Measurements from ENCODE around the gene OGFOD3.
"Not testable (repeated sequence)": the region's sequence is repeated elsewhere in the genome, so short reads cannot be mapped to it uniquely, and the experiment has no call there.

OGFOD3 gene

GRCh38 chr17:82373072-82373452 lies 45.3 kb downstream of the OGFOD3 start:
- DNase-seq (ENCODE audit: low read depth) = not testable (repeated sequence)

GRCh38 chr17:82372249-82373071 lies 45.9 kb downstream of the OGFOD3 start:
- no peak for DNase-seq (ENCODE audit: low read depth)

GRCh38 chr17:82371333-82372248 lies 46.8 kb downstream of the OGFOD3 start, which contains the start of gene UTS2R:
TSS of gene UTS2R (plus strand) at chr17:82371765. CDS start at chr17:82374325, 2,560 bp downstream.
- no peak for DNase-seq (ENCODE audit: low read depth)

DNA sequence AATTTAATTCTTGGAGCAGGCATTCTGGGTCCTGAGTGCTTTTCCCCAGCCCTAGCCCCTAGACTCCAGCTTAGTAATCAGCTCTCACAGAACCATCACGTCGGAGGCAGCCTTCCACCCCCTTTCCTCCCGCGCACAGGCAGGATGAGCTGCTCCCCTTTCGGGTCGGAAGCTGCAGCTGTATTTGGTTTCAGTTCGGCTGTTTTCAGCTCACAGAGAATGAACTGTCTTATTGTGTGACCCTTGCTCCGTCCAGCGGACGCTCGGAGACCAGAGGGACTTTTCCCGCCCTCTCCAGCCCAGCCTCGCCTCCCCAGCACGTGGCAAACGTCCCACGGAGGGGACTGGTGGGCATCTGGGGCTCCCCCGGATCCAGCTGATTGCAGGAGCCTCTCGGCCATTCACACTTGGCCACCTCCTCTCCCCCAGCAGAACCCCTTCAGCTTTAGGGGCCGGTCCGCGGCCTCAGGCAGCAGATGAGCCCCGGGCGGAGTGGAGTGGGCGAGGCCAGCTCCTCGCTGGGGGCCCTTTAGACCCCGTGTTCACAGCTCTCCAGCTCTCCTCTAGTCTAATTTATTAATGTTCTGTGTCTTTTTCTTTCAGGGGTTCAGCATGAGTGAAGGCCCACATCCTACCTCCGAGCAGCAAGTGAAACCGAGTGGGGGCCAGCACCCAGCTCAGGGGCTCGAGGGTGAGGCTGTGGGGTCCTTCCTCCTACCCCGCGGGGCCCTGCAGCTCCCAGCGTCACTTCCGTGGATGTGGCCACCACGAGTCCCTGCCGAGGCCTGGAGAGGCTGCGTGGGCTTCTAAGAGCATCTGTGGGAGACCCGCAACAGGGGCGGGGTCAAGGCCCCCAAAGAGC lies 47.7 kb downstream of the OGFOD3 start:
- DNase-seq (ENCODE audit: low read depth) = no peak

GRCh38 chr17:82369211-82369610 lies 49.2 kb downstream of the OGFOD3 start:
- no peak for DNase-seq (ENCODE audit: low read depth)

DNA sequence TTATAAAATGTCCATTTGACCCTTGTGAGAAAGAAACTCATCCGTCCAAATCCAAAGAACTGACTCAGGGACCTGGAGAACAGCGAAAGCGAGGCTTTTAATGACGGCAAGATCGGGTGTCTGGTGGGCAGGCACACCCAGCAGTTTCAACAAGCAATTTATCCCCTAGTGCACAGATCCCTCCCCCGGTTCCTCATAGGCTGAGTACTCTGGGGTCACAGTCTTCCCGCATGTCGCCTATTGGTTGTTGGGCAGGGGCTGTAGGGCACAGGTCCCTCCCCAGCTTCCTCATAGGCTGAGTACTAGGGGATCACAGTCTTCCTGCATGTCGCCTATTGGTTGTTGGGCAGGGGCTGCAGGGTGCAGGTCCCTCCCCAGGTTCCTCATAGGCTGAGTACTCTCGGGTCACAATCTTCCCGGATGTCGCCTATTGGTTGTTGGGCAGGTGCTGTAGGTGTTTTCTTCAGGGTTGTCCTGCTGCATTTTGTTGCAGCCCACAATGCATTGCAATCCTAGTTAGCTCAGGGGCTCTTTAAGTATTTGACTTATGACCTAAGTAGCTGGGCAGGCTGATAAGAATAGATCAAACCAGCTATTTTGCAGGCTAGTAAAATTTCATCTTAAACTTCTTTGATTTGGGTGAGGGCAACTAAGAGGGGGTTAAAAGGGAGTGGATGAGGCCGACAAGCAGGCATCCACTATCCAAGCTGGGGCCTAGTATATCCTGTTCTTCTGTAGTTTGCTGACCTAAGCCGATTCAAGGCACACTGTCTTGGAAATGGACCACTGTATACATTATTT lies 50.5 kb downstream of the OGFOD3 start:
- DNase-seq (ENCODE audit: low read depth) = no peak

DNA sequence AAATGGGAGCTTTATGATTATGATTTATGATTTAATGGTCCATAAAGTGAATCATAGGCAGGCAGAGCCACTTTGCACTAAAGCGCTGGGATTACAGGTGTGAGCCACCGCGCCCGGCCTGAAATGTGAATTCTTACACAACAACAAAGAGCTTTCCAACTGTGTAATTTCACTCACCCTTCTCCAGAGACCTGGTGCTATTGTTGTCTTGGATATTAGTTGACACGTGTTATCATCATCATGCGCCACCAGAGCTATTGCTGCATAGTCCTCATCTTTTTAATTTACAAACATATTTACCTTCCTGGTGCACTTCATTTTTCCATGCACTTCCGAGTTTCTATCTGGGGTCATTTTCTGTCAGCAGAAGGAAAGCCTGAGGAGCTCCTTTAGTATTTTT lies 51.6 kb downstream of the OGFOD3 start:
- no peak for DNase-seq (ENCODE audit: low read depth)

DNA sequence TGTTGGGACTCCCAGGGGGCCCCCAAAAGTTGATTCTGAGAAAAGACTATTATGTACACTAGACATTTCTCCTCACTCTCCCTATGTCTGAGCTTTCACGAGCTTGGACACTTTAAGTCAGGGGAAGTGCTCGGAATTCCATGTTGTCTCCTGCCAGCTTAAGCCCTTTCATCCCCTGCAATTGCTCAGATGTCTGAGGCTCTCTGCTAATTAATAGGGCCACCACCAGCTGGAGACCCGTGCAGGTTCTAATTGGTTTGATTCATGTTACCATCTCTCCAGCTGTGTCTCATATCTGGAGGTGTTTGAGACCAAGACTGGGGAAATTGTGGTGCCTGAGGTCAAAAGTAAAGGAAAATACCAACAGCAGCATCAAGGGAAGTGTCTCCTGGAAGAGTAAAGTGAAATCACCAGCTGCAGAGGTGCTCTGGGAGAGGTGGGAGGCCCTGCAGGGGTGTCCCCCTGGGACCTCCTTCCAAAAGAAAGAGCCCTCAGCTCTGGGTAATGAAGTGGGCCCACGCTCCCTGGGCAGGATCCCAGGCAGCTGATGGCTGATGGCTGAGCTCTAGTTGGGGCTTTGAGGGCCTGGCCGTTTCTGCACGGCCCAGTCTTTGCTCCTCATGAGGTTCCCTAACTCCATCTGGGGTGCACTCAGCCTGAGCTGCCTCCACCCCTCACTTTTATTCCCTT lies 52.6 kb downstream of the OGFOD3 start:
- DNase-seq (ENCODE audit: low read depth) = no peak

DNA sequence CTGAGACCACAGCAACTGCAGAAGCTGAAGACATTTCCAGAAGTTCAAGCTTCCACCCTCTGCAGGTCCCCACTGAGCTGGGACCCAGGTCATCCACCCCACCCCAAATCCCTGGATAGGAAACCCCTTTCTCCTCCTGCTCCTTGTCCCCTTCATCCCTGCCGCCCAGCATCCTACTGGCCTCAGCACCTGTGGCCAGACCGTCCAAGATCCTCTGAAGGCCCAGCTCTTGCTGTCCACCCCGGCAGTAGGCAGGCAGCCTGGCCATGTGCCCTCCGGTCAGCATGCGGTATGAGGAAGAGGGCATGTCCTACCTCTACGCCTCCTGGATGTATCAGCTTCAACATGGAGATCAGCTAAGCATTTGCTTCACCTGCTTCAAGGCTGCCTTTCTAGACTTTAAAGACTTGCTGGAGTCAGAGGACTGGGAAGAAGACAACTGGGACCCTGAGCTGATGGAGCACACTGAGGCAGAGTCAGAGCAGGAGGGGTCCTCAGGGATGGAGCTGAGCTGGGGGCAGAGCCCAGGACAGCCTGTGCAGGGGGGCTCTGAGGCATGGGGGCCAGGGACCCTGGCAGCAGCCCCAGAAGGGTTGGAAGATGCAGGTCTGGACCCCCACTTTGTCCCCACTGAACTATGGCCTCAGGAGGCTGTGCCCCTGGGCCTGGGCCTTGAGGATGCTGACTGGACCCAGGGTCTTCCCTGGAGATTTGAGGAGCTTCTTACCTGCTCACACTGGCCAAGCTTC lies 56.3 kb downstream of the OGFOD3 start:
- no peak for DNase-seq (ENCODE audit: low read depth)

DNA sequence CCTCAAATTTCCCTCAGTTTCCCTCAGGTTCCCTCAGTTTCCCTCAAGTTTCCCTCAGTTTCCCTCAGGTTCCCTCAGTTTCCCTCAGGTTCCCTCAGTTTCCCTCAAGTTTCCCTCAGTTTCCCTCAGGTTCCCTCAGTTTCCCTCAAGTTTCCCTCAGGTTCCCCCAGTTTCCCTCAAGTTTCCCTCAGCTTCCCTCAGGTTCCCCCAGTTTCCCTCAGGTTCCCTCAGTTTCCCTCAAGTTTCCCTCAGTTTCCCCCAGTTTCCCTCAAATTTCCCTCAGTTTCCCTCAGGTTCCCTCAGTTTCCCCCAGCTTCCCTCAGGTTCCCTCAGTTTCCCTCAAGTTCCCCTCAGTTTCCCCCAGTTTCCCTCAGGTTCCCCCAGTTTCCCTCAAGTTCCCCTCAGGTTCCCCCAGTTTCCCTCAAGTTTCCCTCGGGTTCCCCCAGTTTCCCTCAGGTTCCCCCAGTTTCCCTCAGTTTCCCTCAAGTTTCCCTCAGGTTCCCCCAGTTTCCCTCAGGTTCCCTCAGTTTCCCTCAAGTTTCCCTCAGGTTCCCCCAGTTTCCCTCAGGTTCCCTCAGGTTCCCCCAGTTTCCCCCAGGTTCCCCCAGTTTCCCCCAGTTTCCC lies 58.8 kb downstream of the OGFOD3 start:
- DNase-seq (ENCODE audit: low read depth) = not testable (repeated sequence)

DNA sequence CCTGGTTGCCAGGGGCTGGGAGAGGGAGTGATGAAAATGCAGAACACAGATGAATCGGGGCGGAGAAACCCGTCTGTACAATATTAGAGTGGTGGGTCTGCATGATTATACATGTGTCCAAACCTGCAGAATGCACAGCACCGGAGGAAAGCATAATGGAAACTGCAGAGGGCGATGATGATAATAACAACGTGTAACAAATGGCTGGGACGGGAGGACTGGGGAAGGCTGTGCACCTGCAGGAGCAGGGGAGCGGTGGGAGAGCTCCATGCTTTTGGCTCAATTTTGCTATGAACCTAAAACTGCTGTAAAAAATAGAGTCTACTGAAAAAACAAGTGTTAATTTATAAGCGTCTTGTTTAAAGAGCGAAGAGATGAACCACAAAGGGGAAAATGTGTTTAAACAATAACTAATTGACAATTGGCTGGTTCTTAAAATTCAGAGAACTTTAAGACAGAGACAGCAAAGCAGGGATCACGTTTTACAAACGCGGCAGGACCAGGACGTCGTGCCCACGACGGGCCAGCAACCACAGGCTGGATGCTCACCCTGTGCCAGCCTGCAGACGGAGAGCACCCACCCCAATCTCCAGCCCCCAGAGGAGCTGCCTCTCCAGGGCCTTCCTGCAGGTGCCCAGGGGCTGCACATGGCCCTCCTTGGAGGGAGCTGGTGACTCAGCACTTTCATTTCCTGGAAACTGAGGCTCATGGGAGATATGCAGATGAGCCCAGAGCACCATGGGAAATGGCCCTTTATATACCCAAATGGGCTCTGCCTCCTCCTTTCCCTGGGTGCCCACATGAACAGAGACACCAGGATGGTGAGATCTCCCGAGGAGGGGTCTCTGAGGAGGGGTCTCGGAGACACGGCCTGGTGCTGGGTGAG lies 59.7 kb downstream of the OGFOD3 start, which contains the start of gene TEX19:
TEX19 (plus strand) TSS at position 783 of the 886 bp plus-strand sequence. CDS start 2,904 bp downstream, outside the sequence.
- no peak for DNase-seq (ENCODE audit: low read depth)

DNA sequence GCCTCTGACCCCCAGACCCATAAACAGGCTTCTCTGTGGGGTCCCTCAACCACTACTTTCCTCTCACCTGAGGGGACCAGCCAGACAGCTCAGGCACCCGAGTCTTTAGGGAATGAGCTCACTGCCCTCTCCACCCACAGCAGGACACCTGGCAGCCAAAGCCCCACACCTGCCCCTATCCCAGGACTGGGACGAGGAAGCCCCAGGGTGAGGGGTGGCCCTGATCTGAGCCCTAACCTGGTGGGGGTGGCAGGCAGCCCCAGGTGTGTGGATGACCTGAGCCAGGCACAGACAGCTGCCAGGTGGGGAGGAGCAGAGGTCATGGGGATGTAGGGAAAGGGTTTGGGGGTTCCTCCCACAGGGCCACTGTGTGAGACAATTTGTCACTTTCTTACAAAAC lies 61.0 kb downstream of the OGFOD3 start:
- DNase-seq (ENCODE audit: low read depth) = no peak

GRCh38 chr17:82356845-82357355 lies 61.5 kb downstream of the OGFOD3 start:
- DNase-seq (ENCODE audit: low read depth) = no peak

DNA sequence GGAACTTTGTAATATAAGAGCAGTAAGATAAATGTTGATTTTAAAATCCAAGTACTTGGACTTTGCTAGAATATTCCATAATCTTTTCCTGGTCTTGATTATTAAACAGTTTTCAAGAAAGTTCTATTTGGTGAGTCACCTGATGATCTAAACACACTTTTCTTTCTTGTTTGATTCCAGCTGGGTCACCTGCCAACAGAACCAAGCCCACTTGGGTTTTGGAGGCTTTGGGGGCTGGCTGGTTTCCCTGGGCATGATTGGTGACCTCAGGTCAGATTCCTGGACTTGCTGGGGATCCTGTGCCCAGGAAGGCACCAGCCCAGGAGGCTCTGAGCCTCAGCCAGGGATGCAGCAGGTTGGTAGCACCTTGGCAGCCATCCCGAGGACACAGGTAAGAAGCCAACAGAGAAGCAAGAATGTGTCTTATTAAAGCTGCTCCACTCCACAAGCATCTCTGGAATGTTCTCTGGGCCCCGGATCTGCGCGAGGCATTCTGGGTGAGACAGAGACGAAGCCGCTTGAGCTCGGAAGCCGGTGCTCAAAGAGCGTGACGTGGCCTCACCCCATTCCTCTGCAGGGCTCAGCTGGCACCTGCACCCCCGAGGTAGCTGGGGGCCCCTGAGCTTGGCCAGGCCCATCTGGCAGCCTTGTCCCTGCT lies 62.5 kb downstream of the OGFOD3 start:
- no peak for DNase-seq (ENCODE audit: low read depth)

DNA sequence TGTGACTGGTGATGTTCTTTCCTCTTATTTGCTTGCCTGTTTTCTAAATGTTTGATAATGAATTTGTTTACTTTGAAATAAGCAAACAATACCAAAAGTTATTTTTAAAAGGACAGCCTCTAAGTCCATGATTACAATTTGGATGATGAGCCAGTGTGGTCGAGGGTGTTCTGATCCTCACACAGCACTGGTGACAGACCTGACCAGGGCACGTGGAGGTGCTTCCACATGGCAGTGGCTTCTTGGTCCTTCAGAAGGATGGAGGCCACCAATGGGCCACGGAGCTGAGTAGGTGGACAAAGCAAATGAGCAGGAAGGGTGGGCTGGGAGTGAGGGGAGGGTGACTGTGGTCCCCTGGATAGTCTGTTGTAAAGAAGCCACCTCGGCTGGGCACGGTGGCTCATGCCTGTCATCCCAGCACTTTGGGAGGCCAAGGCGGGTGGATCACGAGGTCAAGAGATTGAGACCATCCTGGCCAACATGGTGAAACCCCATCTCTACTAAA lies 63.5 kb downstream of the OGFOD3 start:
- DNase-seq (ENCODE audit: low read depth) = no peak

- DNase-seq (ENCODE audit: low read depth) = no peak
Measured at GRCh38 chr17:82353484-82353883, 64.9 kb downstream of the OGFOD3 start.

All from HS-27A (cell line).